GM18526 (cell line): Measurements from ENCODE around the gene PPM1B.
A peak's percentile ranks its signal among the peaks of the same experiment; 100 is the strongest.

Source experiments
- POLR2A ChIP-seq: IDR thresholded peaks from 3 replicates; pipeline ENCODE4 v1.6.1; 2011; ENCODE audit not compliant: insufficient read length; ENCODE audit errors: extremely low read depth

The PPM1B gene

GRCh38 chr2:44168681-44169154 is at the start of gene PPM1B:
TSS of gene PPM1B (plus strand) at chr2:44168875. CDS start at chr2:44201200, 32,325 bp downstream.
- peak; percentile 94 for TF ChIP-seq POLR2A

GRCh38 chr2:44119878-44120277 is 48.8 kb upstream of the PPM1B start:
- TF ChIP-seq POLR2A: no peak

- TF ChIP-seq POLR2A: no peak
These were observed 48.2 kb upstream of the PPM1B start for GRCh38 chr2:44120428-44120827.

GRCh38 chr2:44121899-44122298 is 46.8 kb upstream of the PPM1B start:
- TF ChIP-seq POLR2A: no peak

- no peak for TF ChIP-seq POLR2A
These were observed 44.2 kb upstream of the PPM1B start for GRCh38 chr2:44124500-44124899.

- TF ChIP-seq POLR2A: no peak
These were observed 42.4 kb upstream of the PPM1B start for GRCh38 chr2:44126106-44126797.

- no peak for TF ChIP-seq POLR2A
These were observed 38.2 kb upstream of the PPM1B start for GRCh38 chr2:44130441-44130840.

GRCh38 chr2:44131177-44131576 is 37.5 kb upstream of the PPM1B start:
- TF ChIP-seq POLR2A: no peak

GRCh38 chr2:44134848-44135247 is 33.8 kb upstream of the PPM1B start:
- no peak for TF ChIP-seq POLR2A

- TF ChIP-seq POLR2A: no peak
These were observed 33.4 kb upstream of the PPM1B start for GRCh38 chr2:44135296-44135695.

- no peak for TF ChIP-seq POLR2A
These were observed 32.9 kb upstream of the PPM1B start for GRCh38 chr2:44135771-44136170.

GRCh38 chr2:44136252-44136651 is 32.4 kb upstream of the PPM1B start:
- no peak for TF ChIP-seq POLR2A

GRCh38 chr2:44137048-44137447 is 31.6 kb upstream of the PPM1B start:
- TF ChIP-seq POLR2A: no peak

GRCh38 chr2:44137872-44138551 is 30.7 kb upstream of the PPM1B start:
- no peak for TF ChIP-seq POLR2A

GRCh38 chr2:44139741-44140140 is 28.9 kb upstream of the PPM1B start:
- no peak for TF ChIP-seq POLR2A

- no peak for TF ChIP-seq POLR2A
These were observed 26.4 kb upstream of the PPM1B start for GRCh38 chr2:44142306-44142705.
